ENCODE results near the gene PPP6R3. TPM values are rescaled to one million over a fixed set of nuclear protein-coding genes. Genes with fewer than 3 reads are reported as not detected.

The PPP6R3 gene
- total and polyA plus RNA-seq, 2 of the 13 experiments (the other 11 are each of a cell fraction or from before 2014, with no cell fraction given): 41.2 to 83.4 TPM

- Histone ChIP-seq H4K20me1 (ENCODE audit: insufficient read depth, low read length) (peaks cover 3% of the 10 kb centered on the region), H3K27me3 (ENCODE audit: control insufficient read depth in 1 of 2, insufficient read depth in 2 of 2, low read length in 2 of 2) (no peaks in the 10 kb centered on the region), H3K4me3 (replicated peaks in 1 of 3; ENCODE audit: insufficient read depth in 1 of 3, low read depth in 2 of 3, low read length in 3 of 3) (no peak overlapping the region), H3K4me2 (ENCODE audit: low read depth, low read length) (no peak overlapping the region), H2AFZ (ENCODE audit: low read length) (no peak overlapping the region), H3K4me1 (ENCODE audit: insufficient read depth, low read length) (peaks cover 29% of the 10 kb centered on the region), H3K27ac (ENCODE audit: extremely low read length, insufficient read depth, low read length) (no peak overlapping the region), H3K9me3 (ENCODE audit: low read length) (no peaks in the 10 kb centered on the region), H3K9ac (ENCODE audit: insufficient read depth, low read depth, low read length) (no peak overlapping the region), H3K79me2 (ENCODE audit: insufficient read depth, low read length) (peaks cover 66% of the 10 kb centered on the region), H3K36me3 (replicated peaks in 1 of 2; ENCODE audit: control insufficient read depth in 1 of 2, insufficient read depth in 2 of 2, low read length in 2 of 2) (peaks cover 11 to 57% of the 10 kb centered on the region in 2 experiments)
- no peak for TF ChIP-seq TAF1 (CRISPR knock-in tag; IDR thresholded peaks at IDR 0.05)
- TF ChIP-seq ZNF576 (CRISPR knock-in tag; IDR thresholded peaks at IDR 0.05): no peak
- TF ChIP-seq YEATS2 (CRISPR knock-in tag; IDR thresholded peaks at IDR 0.05; ENCODE audit: borderline replicate concordance): no peak
- peak; percentile 45 for TF ChIP-seq RBM22 (optimal IDR thresholded peaks at IDR 0.05; ENCODE audit: low read length)
- no TSS peak for BruUV-seq (replicated peaks)
- no peak for FAIRE-seq
- in situ Hi-C loops (cut with HindIII; ENCODE audit: extremely low pct_ligation_motif_present, low pct_unique_long_range_greater_than_20kb): no loop called here
- intact Hi-C loops (cut with micrococcal nuclease; ENCODE audit: unreplicated experiment): no loop called here
- WGBS (ENCODE audit: low lambda C conversion rate): 98% methylated on average over 8 of the region's 8 CpGs
- ATAC-seq: no peak
- DNase-seq (ENCODE audit: low spot score): no peak
- ChIA-PET POLR2A (no interaction called here), CTCF (ENCODE audit: low intra/inter-chr PET ratio, low total read pairs) (no interaction called here)
Measured at GRCh38 chr11:68535098-68535497, 74.5 kb downstream of the PPP6R3 start.

- ChIA-PET POLR2A (no interaction called here), CTCF (ENCODE audit: low intra/inter-chr PET ratio, low total read pairs) (no interaction called here)
- H3K9ac ChIP-seq (ENCODE audit: insufficient read depth, low read depth, low read length): no peak overlapping the region
- H3K79me2 ChIP-seq (ENCODE audit: insufficient read depth, low read length): peaks cover 58% of the 10 kb centered on the region
- WGBS (ENCODE audit: low lambda C conversion rate): 100% methylated on average over 2 of the region's 2 CpGs
- no peak overlapping the region for H3K27ac ChIP-seq (ENCODE audit: extremely low read length, insufficient read depth, low read length)
- ATAC-seq: no peak
- H3K36me3 ChIP-seq (replicated peaks in 1 of 2; ENCODE audit: control insufficient read depth in 1 of 2, insufficient read depth in 2 of 2, low read length in 2 of 2): peaks cover 15 to 53% of the 10 kb centered on the region in 2 experiments
- H3K27me3 ChIP-seq (ENCODE audit: control insufficient read depth in 1 of 2, insufficient read depth in 2 of 2, low read length in 2 of 2): no peaks in the 10 kb centered on the region
- no TSS peak for BruUV-seq (replicated peaks)
- FAIRE-seq: no peak
- no peak for DNase-seq (ENCODE audit: low spot score)
- no peak overlapping the region for H3K4me3 ChIP-seq (replicated peaks in 1 of 3; ENCODE audit: insufficient read depth in 1 of 3, low read depth in 2 of 3, low read length in 3 of 3)
- H3K9me3 ChIP-seq (ENCODE audit: low read length): no peaks in the 10 kb centered on the region
- intact Hi-C loops (cut with micrococcal nuclease; ENCODE audit: unreplicated experiment) (no loop called here), in situ Hi-C loops (cut with HindIII; ENCODE audit: extremely low pct_ligation_motif_present, low pct_unique_long_range_greater_than_20kb) (no loop called here)
- H4K20me1 ChIP-seq (ENCODE audit: insufficient read depth, low read length): peaks cover 6% of the 10 kb centered on the region
- no peak overlapping the region for H3K4me2 ChIP-seq (ENCODE audit: low read depth, low read length)
- TF ChIP-seq ZNF75D (CRISPR knock-in tag; IDR thresholded peaks at IDR 0.05; ENCODE audit: borderline replicate concordance): no peak
- no peak for TF ChIP-seq ZNF674 (CRISPR knock-in tag; IDR thresholded peaks at IDR 0.05; ENCODE audit: low read depth)
- no peak for TF ChIP-seq ARHGAP35 (CRISPR knock-in tag; IDR thresholded peaks at IDR 0.05; ENCODE audit: borderline replicate concordance)
- no peak for TF ChIP-seq HDAC6 (IDR thresholded peaks at IDR 0.05; ENCODE audit: low read depth, low read length)
- no peak for TF ChIP-seq ZSCAN31 (CRISPR knock-in tag; IDR thresholded peaks at IDR 0.05; ENCODE audit: low read depth)
- TF ChIP-seq, protein P1, sequence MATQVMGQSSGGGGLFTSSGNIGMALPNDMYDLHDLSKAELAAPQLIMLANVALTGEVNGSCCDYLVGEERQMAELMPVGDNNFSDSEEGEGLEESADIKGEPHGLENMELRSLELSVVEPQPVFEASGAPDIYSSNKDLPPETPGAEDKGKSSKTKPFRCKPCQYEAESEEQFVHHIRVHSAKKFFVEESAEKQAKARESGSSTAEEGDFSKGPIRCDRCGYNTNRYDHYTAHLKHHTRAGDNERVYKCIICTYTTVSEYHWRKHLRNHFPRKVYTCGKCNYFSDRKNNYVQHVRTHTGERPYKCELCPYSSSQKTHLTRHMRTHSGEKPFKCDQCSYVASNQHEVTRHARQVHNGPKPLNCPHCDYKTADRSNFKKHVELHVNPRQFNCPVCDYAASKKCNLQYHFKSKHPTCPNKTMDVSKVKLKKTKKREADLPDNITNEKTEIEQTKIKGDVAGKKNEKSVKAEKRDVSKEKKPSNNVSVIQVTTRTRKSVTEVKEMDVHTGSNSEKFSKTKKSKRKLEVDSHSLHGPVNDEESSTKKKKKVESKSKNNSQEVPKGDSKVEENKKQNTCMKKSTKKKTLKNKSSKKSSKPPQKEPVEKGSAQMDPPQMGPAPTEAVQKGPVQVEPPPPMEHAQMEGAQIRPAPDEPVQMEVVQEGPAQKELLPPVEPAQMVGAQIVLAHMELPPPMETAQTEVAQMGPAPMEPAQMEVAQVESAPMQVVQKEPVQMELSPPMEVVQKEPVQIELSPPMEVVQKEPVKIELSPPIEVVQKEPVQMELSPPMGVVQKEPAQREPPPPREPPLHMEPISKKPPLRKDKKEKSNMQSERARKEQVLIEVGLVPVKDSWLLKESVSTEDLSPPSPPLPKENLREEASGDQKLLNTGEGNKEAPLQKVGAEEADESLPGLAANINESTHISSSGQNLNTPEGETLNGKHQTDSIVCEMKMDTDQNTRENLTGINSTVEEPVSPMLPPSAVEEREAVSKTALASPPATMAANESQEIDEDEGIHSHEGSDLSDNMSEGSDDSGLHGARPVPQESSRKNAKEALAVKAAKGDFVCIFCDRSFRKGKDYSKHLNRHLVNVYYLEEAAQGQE (IDR thresholded peaks at IDR 0.05; ENCODE audit: borderline replicate concordance in 1 of 2, low read depth in 1 of 2, low read length in 2 of 2): no peak
- no peak for TF ChIP-seq ZNF446 (CRISPR knock-in tag; IDR thresholded peaks at IDR 0.05)
- peaks cover 30% of the 10 kb centered on the region for H3K4me1 ChIP-seq (ENCODE audit: insufficient read depth, low read length)
- H2AFZ ChIP-seq (ENCODE audit: low read length): no peak overlapping the region
Measured at GRCh38 chr11:68536706-68537105, 76.2 kb downstream of the PPP6R3 start.
